ENCODE data around the gene MVP. TPM values are rescaled to one million over a fixed set of nuclear protein-coding genes. Genes with fewer than 3 reads are reported as not detected.
"Not testable (repeated sequence)": the region's sequence is repeated elsewhere in the genome, so short reads cannot be mapped to it uniquely, and the experiment has no call there.

The MVP gene
- total RNA-seq, 4 donors from 2014 or later = 101 to 151 (median 129) TPM

- no peak for TF ChIP-seq CTCF (IDR thresholded peaks at IDR 0.05)
- no peak for ATAC-seq (ENCODE audit: low FRiP score)
- DNase-seq (ENCODE audit: low spot score) = no peak
Measured at GRCh38 chr16:29791845-29792807, 28.1 kb upstream of the MVP start.

GRCh38 chr16:29793153-29793552, 27.1 kb upstream of the MVP start:
- DNase-seq (ENCODE audit: low spot score); ATAC-seq (ENCODE audit: low FRiP score): not testable (repeated sequence)

DNA sequence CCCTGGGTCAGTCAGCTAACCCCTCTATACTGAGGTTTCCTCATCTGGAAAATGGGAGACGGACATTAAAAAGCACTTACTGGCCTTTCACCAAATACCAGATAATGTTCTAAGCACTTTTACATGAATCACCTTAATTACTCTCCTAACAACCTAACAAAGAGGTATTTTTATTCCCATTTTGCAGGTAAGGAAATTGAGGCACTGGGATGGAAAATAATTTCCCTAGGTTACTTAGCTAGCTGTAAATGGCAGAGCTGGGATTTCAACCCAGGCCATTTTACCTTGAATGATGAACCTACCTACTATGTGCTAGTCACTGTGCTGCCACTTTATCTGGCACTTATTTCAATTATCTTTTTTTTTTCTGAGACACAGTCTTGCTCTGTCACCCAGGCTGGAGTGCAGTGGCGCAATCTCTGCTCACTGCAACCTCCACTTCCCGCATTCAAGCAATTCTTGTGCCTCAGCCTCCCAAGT, 26.0 kb upstream of the MVP start:
- no peak for TF ChIP-seq CTCF (IDR thresholded peaks at IDR 0.05)
- DNase-seq (ENCODE audit: low spot score) (no peak), ATAC-seq (ENCODE audit: low FRiP score) (no peak)

- DNase-seq (ENCODE audit: low spot score) (no peak), ATAC-seq (ENCODE audit: low FRiP score) (no peak)
- TF ChIP-seq CTCF (IDR thresholded peaks at IDR 0.05) = no peak
Measured at GRCh38 chr16:29802416-29802935, 17.8 kb upstream of the MVP start.

GRCh38 chr16:29804020-29804419, 16.2 kb upstream of the MVP start:
- TF ChIP-seq CTCF (IDR thresholded peaks at IDR 0.05) = no peak
- ATAC-seq (ENCODE audit: low FRiP score) (no peak), DNase-seq (ENCODE audit: low spot score) (no peak)

DNA sequence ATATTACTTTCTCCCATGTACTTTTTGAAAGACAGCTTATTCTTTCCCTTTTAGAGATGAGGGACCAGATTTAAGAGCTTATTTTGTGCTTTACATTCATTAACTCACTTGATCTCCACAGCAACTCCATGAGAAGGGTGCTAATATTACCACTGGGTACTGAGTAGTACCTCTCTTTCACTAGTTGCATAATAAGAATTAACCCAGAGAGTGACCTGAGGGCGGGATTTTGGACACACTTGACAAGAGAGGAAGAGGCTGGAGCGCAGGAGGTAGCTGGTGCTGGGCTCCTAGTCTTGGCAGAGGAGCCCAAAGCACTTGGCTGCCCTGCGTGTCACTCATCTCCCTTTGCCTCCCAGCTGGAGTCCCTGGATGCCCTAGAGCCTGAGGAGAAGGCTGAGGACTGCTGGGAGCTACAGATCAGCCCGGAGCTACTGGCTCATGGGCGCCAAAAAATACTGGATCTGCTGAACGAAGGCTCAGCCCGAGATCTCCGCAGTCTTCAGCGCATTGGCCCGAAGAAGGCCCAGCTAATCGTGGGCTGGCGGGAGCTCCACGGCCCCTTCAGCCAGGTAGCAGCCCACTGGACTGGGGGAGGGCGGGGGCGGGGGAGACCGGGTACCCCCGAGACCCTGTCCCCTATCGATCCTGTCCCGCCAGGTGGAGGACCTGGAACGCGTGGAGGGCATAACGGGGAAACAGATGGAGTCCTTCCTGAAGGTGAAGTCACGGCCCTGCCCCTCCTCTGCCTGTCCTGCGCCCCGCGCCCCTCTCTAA, 15.6 kb upstream of the MVP start:
- no peak for DNase-seq (ENCODE audit: low spot score)
- no peak for TF ChIP-seq CTCF (IDR thresholded peaks at IDR 0.05)
- ATAC-seq (ENCODE audit: low FRiP score) = no peak

Data from omental fat pad (tissue), 4 donors.